T-helper 1 cell treated with Interleukin-12 subunit alpha and Interleukin-12 subunit beta and Interleukin-4 antibody, amounts not matched to agents 30 μg/mL and 1 μg/mL, for 36 hours (primary cell): Measurements from ENCODE around the gene RASL11B.

Experiments
- H3K27ac Mint-ChIP-seq: one replicate; pipeline ENCODE4 v1.8.0; 2021; ENCODE audit warnings: mild to moderate bottlenecking, mixed read lengths
- H3K27me3 Mint-ChIP-seq: one replicate; pipeline ENCODE4 v1.8.0; 2021; ENCODE audit warnings: low read depth, mixed read lengths
- H3K36me3 Mint-ChIP-seq: one replicate; pipeline ENCODE4 v1.8.0; 2021; ENCODE audit warnings: low read depth, mixed read lengths
- H3K4me1 Mint-ChIP-seq: one replicate; pipeline ENCODE4 v1.8.0; 2021; ENCODE audit warnings: low read depth, mixed read lengths
- H3K4me3 Mint-ChIP-seq: one replicate; pipeline ENCODE4 v1.8.0; 2021; ENCODE audit warnings: mild to moderate bottlenecking, moderate library complexity, mixed read lengths
- H3K9me3 Mint-ChIP-seq: one replicate; pipeline ENCODE4 v1.8.0; 2021; ENCODE audit warnings: mixed read lengths

Gene RASL11B

GRCh38 chr4:52873861-52874343 lies 11.8 kb downstream of the RASL11B start:
- H3K9me3 Mint-ChIP-seq = no peaks in the 10 kb centered on the region
- H3K27me3 Mint-ChIP-seq = no peaks in the 10 kb centered on the region
- H3K27ac Mint-ChIP-seq = no peak overlapping the region
- peaks cover 2% of the 10 kb centered on the region for H3K36me3 Mint-ChIP-seq
- no peak overlapping the region for H3K4me3 Mint-ChIP-seq
- H3K4me1 Mint-ChIP-seq = peaks cover 3% of the 10 kb centered on the region

- H3K9me3 Mint-ChIP-seq = no peaks in the 10 kb centered on the region
- peaks cover 2% of the 10 kb centered on the region for H3K36me3 Mint-ChIP-seq
- no peaks in the 10 kb centered on the region for H3K27me3 Mint-ChIP-seq
- H3K4me1 Mint-ChIP-seq = peaks cover 3% of the 10 kb centered on the region
- H3K27ac Mint-ChIP-seq = no peak overlapping the region
- H3K4me3 Mint-ChIP-seq = no peak overlapping the region
These were observed 12.8 kb downstream of the RASL11B start for GRCh38 chr4:52874948-52875347.

- H3K4me3 Mint-ChIP-seq = no peak overlapping the region
- peaks cover 3% of the 10 kb centered on the region for H3K4me1 Mint-ChIP-seq
- peak overlapping the region; percentile 31 for H3K27ac Mint-ChIP-seq
- H3K9me3 Mint-ChIP-seq = no peaks in the 10 kb centered on the region
- H3K27me3 Mint-ChIP-seq = no peaks in the 10 kb centered on the region
- H3K36me3 Mint-ChIP-seq = peaks cover 2% of the 10 kb centered on the region
These were observed 14.0 kb downstream of the RASL11B start for GRCh38 chr4:52876069-52876468.

GRCh38 chr4:52877036-52877435 lies 14.9 kb downstream of the RASL11B start:
- Mint-ChIP-seq H3K36me3 (peaks cover 2% of the 10 kb centered on the region), H3K4me3 (no peak overlapping the region)

GRCh38 chr4:52877694-52878093 lies 15.6 kb downstream of the RASL11B start:
- Mint-ChIP-seq H3K4me3 (no peak overlapping the region), H3K27ac (no peak overlapping the region), H3K9me3 (no peaks in the 10 kb centered on the region), H3K36me3 (peaks cover 2% of the 10 kb centered on the region), H3K4me1 (peaks cover 9% of the 10 kb centered on the region), H3K27me3 (no peaks in the 10 kb centered on the region)

More at GRCh38 chr4:52877036-52877435, 14.9 kb downstream of the RASL11B start:
- H3K4me1 Mint-ChIP-seq = peaks cover 9% of the 10 kb centered on the region
- no peaks in the 10 kb centered on the region for H3K9me3 Mint-ChIP-seq
- no peaks in the 10 kb centered on the region for H3K27me3 Mint-ChIP-seq
- no peak overlapping the region for H3K27ac Mint-ChIP-seq

GRCh38 chr4:52879471-52879870 lies 17.4 kb downstream of the RASL11B start:
- no peak overlapping the region for H3K4me3 Mint-ChIP-seq
- H3K4me1 Mint-ChIP-seq = peaks cover 9% of the 10 kb centered on the region
- H3K9me3 Mint-ChIP-seq = no peaks in the 10 kb centered on the region
- H3K27me3 Mint-ChIP-seq = no peaks in the 10 kb centered on the region
- peaks cover 2% of the 10 kb centered on the region for H3K36me3 Mint-ChIP-seq
- no peak overlapping the region for H3K27ac Mint-ChIP-seq

GRCh38 chr4:52880994-52881393 lies 18.9 kb downstream of the RASL11B start:
- no peak overlapping the region for H3K4me3 Mint-ChIP-seq
- H3K27ac Mint-ChIP-seq = no peak overlapping the region
- H3K27me3 Mint-ChIP-seq = no peaks in the 10 kb centered on the region
- peaks cover 8% of the 10 kb centered on the region for H3K4me1 Mint-ChIP-seq
- H3K9me3 Mint-ChIP-seq = no peaks in the 10 kb centered on the region
- H3K36me3 Mint-ChIP-seq = peaks cover 2% of the 10 kb centered on the region

- Mint-ChIP-seq H3K36me3 (peaks cover 5% of the 10 kb centered on the region), H3K27ac (no peak overlapping the region), H3K4me1 (peaks cover 7% of the 10 kb centered on the region), H3K27me3 (no peaks in the 10 kb centered on the region), H3K9me3 (no peaks in the 10 kb centered on the region), H3K4me3 (no peak overlapping the region)
These were observed 21.1 kb downstream of the RASL11B start for GRCh38 chr4:52883183-52883621.

GRCh38 chr4:52883707-52884669 lies 21.9 kb downstream of the RASL11B start:
- peaks cover 7% of the 10 kb centered on the region for H3K9me3 Mint-ChIP-seq
- no peak overlapping the region for H3K4me3 Mint-ChIP-seq
- H3K27me3 Mint-ChIP-seq = no peaks in the 10 kb centered on the region
- H3K4me1 Mint-ChIP-seq = peaks cover 7% of the 10 kb centered on the region
- H3K36me3 Mint-ChIP-seq = peaks cover 9% of the 10 kb centered on the region
- no peak overlapping the region for H3K27ac Mint-ChIP-seq

- Mint-ChIP-seq H3K9me3 (peaks cover 7% of the 10 kb centered on the region), H3K36me3 (peaks cover 9% of the 10 kb centered on the region)
These were observed 22.9 kb downstream of the RASL11B start for GRCh38 chr4:52884994-52885393.

GRCh38 chr4:52889354-52889753 lies 27.2 kb downstream of the RASL11B start:
- Mint-ChIP-seq H3K27ac (no peak overlapping the region), H3K4me1 (peaks cover 17% of the 10 kb centered on the region), H3K36me3 (peaks cover 6% of the 10 kb centered on the region), H3K27me3 (no peaks in the 10 kb centered on the region), H3K9me3 (peaks cover 7% of the 10 kb centered on the region), H3K4me3 (no peak overlapping the region)

More at GRCh38 chr4:52884994-52885393, 22.9 kb downstream of the RASL11B start:
- no peak overlapping the region for H3K27ac Mint-ChIP-seq
- H3K4me3 Mint-ChIP-seq = no peak overlapping the region
- peaks cover 13% of the 10 kb centered on the region for H3K4me1 Mint-ChIP-seq
- H3K27me3 Mint-ChIP-seq = no peaks in the 10 kb centered on the region

GRCh38 chr4:52889778-52890520 lies 27.8 kb downstream of the RASL11B start:
- H3K4me1 Mint-ChIP-seq = peaks cover 17% of the 10 kb centered on the region
- peak overlapping the region; percentile 56 for H3K27ac Mint-ChIP-seq
- H3K36me3 Mint-ChIP-seq = peaks cover 6% of the 10 kb centered on the region
- H3K9me3 Mint-ChIP-seq = peaks cover 7% of the 10 kb centered on the region
- H3K4me3 Mint-ChIP-seq = peak overlapping the region; percentile 6
- H3K27me3 Mint-ChIP-seq = no peaks in the 10 kb centered on the region

- H3K27ac Mint-ChIP-seq = no peak overlapping the region
These were observed 28.3 kb downstream of the RASL11B start for GRCh38 chr4:52890521-52890791.

GRCh38 chr4:52891743-52892142 lies 29.6 kb downstream of the RASL11B start:
- Mint-ChIP-seq H3K27me3 (no peaks in the 10 kb centered on the region), H3K9me3 (peaks cover 8% of the 10 kb centered on the region), H3K4me1 (peaks cover 17% of the 10 kb centered on the region), H3K36me3 (peaks cover 6% of the 10 kb centered on the region), H3K4me3 (no peak overlapping the region), H3K27ac (no peak overlapping the region)

More at GRCh38 chr4:52890521-52890791, 28.3 kb downstream of the RASL11B start:
- peaks cover 6% of the 10 kb centered on the region for H3K36me3 Mint-ChIP-seq
- peaks cover 7% of the 10 kb centered on the region for H3K9me3 Mint-ChIP-seq
- H3K27me3 Mint-ChIP-seq = no peaks in the 10 kb centered on the region
- H3K4me3 Mint-ChIP-seq = no peak overlapping the region
- peaks cover 17% of the 10 kb centered on the region for H3K4me1 Mint-ChIP-seq
